ENCODE data around the gene UPK1A. TPM values are rescaled to one million over a fixed set of nuclear protein-coding genes. Genes with fewer than 3 reads are reported as not detected.

UPK1A gene
- total and polyA plus RNA-seq, 2 of the 8 experiments (the other 6 are each of a cell fraction or from before 2014, with no cell fraction given), result 0.56 to 9.9 TPM

DNA sequence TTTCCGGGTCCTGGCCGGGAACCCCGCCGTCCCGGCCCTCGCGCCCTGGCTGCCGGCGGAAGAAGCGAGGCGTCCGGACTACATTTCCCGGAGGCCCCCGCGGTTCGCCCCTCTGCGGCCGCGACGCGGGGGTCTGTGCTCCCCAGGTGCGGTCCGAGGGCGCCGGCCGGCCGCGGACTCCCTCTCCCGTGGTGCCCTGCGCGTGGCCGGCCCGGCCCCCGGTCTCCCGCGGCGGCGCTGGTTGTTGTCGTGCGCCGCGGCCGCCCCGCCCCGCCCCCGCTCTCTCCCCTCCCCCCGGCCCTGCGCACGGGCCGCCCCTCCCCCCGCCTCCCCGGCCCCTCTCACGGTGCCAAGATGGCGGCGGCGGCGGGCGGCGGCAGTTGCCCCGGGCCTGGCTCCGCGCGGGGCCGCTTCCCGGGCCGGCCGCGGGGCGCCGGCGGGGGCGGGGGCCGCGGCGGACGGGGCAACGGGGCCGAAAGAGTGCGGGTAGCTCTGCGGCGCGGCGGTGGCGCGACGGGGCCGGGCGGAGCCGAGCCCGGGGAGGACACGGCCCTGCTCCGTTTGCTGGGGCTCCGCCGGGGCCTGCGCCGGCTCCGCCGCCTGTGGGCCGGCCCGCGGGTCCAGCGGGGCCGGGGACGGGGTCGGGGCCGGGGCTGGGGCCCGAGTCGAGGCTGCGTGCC is 51.5 kb downstream of the UPK1A start, which contains the start of gene KMT2B:
Gene KMT2B, plus strand, starts transcription at position 339 of the 680 bp plus-strand sequence. Its CDS starts 16 bp downstream, at position 355.
- peaks cover 8% of the 10 kb centered on the region for H3K79me1 ChIP-seq (ENCODE audit: low read depth, low read length)
- peak within 1 kb of the TSS; percentile 96; the same call in 1 of the 2 replicates for H2BK5ac ChIP-seq (ENCODE audit: low read depth, low read length)
- H3K14ac ChIP-seq (ENCODE audit: insufficient read length), result no peak within 1 kb of the TSS
- peaks cover 11 to 12% of the 10 kb centered on the region in 2 experiments for H4K20me1 ChIP-seq (replicated peaks in 1 of 2; ENCODE audit: control insufficient read depth in 1 of 2, insufficient read depth in 2 of 2, low read length in 2 of 2)
- H3K4me1 ChIP-seq (replicated peaks in 1 of 4; ENCODE audit: control insufficient read depth in 3 of 4, insufficient read depth in 4 of 4, low read length in 3 of 4), result peaks cover 0 to 25% (median 17%) of the 10 kb centered on the region in 4 experiments; a peak in 6 of 7 replicates
- peak within 1 kb of the TSS; percentile 69 for H4K8ac ChIP-seq (ENCODE audit: extremely low read depth, insufficient read depth, low read length)
- WGBS, 2 experiments (ENCODE audit: extremely low coverage in 1 of 2, insufficient coverage in 1 of 2, insufficient read length in 1 of 2, insufficient replicate concordance in 2 of 2, low coverage in 1 of 2, low lambda C conversion rate in 2 of 2, missing lambda C conversion rate in 1 of 2), result 0% methylated on average over 7 of the region's 109 CpGs; no CpG with 5 or more reads in 1 of the 2 experiments
- ChIA-PET POLR2A (ENCODE audit: partially characterized antibody) (interaction anchor here (0.8 to 5.0 kb wide), 8 partner anchors 10 to 213 kb away, joined by 3 to 54 read pairs (median 4); no protein-coding TSS in a partner anchor), CTCF (ENCODE audit: partially characterized antibody) (interaction anchor here (11.8 kb wide), 1 partner anchor 20 kb away, joined by 80 read pairs; the partner anchor contains the start of gene IGFLR1)
- peak within 1 kb of the TSS; percentile 51 to 86 (median 64); a peak in 6 of 7 replicates for H3K9ac ChIP-seq (replicated peaks in 1 of 4; ENCODE audit: extremely low read depth in 1 of 4, low read depth in 3 of 4, low read length in 3 of 4)
- H3K4me2 ChIP-seq (ENCODE audit: insufficient read depth in 1 of 2, low read depth in 2 of 2, low read length in 2 of 2), result peak within 1 kb of the TSS; percentile 84 to 97
- DNase-seq (ENCODE audit: low read depth in 1 of 2, low spot score in 2 of 2) (peak in 1 of 2 experiments; percentile 94), FAIRE-seq (no peak)
- peak within 1 kb of the TSS; percentile 96 for H4K91ac ChIP-seq (replicated peaks; ENCODE audit: insufficient read length, low read length)
- H3K27ac ChIP-seq (ENCODE audit: low read depth, low read length), result peak within 1 kb of the TSS; percentile 79
- peak within 1 kb of the TSS; percentile 74 for H3K4ac ChIP-seq (replicated peaks; ENCODE audit: insufficient read length, low read depth, low read length)
- peak within 1 kb of the TSS; percentile 62; the same call in 1 of the 2 replicates for H2BK12ac ChIP-seq (ENCODE audit: low read depth, low read length)
- H2BK15ac ChIP-seq (ENCODE audit: low read length), result peak within 1 kb of the TSS; percentile 48; the same call in 1 of the 2 replicates
- peak within 1 kb of the TSS; percentile 94 for H3K18ac ChIP-seq (ENCODE audit: extremely low read depth, low read length)
- no peak within 1 kb of the TSS for H2BK20ac ChIP-seq (ENCODE audit: low read length)
- peak within 1 kb of the TSS; percentile 91 for H3K56ac ChIP-seq (replicated peaks; ENCODE audit: insufficient read length, low read depth, low read length)
- H3K36me3 ChIP-seq (ENCODE audit: control insufficient read depth in 2 of 4, insufficient read depth in 4 of 4, low read length in 3 of 4), result peaks cover 6 to 22% (median 10%) of the 10 kb centered on the region in 4 experiments; a peak in 7 of 8 replicates
- no peak within 1 kb of the TSS for H3K23ac ChIP-seq (ENCODE audit: insufficient read length)
- H3K4me3 ChIP-seq (ENCODE audit: extremely low read depth in 1 of 4, insufficient read depth in 2 of 4, low read depth in 3 of 4, low read length in 4 of 4), result peak within 1 kb of the TSS; percentile 70 to 89 (median 87)
- peaks cover 13% of the 10 kb centered on the region for H3K23me2 ChIP-seq (ENCODE audit: low read depth, low read length)
- H3K27me3 ChIP-seq (replicated peaks in 1 of 4; ENCODE audit: control insufficient read depth in 3 of 4, extremely low read depth in 1 of 4, insufficient read depth in 3 of 4, low read length in 3 of 4), result no peaks in the 10 kb centered on the region
- H2AFZ ChIP-seq (ENCODE audit: low read length), result peak within 1 kb of the TSS; percentile 15; the same call in 1 of the 2 replicates
- peak within 1 kb of the TSS; percentile 50 for H4K5ac ChIP-seq (ENCODE audit: insufficient read length, low read depth, low read length)
- TF ChIP-seq YY1 (IDR thresholded peaks at IDR 0.05; ENCODE audit: low read depth, low read length) (peak; percentile 15; the same call in 1 of the 2 replicates), CREB1 (IDR thresholded peaks at IDR 0.05) (peak; percentile 87), PHF8 (conservative IDR thresholded peaks at IDR 0.05; ENCODE audit: low read depth, low read length) (no peak), KDM4A (IDR thresholded peaks at IDR 0.05; ENCODE audit: low read depth, low read length, severe bottlenecking) (no peak), CHD2 (IDR thresholded peaks at IDR 0.05; ENCODE audit: low read length) (no peak; the same call in 1 of the 2 replicates), POLR2A (IDR thresholded peaks at IDR 0.05; ENCODE audit: control extremely low read depth in 1 of 2, low read depth in 2 of 2, low read length in 2 of 2) (no peak), SUZ12 (IDR thresholded peaks at IDR 0.05; ENCODE audit: low read length) (no peak), SRF (IDR thresholded peaks at IDR 0.05; ENCODE audit: low read depth, low read length) (peak; percentile 24; the same call in 1 of the 2 replicates), RXRA (IDR thresholded peaks at IDR 0.05; ENCODE audit: insufficient read depth, low read depth, low read length) (no peak), TAF1 (IDR thresholded peaks at IDR 0.05; ENCODE audit: low read depth, low read length) (0 out of 2 replicates have a peak, but pooled peaks have one; percentile 41), RAD21 (IDR thresholded peaks at IDR 0.05 in 1 of 2, conservative IDR thresholded peaks at IDR 0.05 in 1 of 2; ENCODE audit: low read depth in 2 of 2, low read length in 2 of 2) (no peak)
- no peaks in the 10 kb centered on the region for H3K9me3 ChIP-seq (ENCODE audit: insufficient read depth in 2 of 2, low read depth in 1 of 2, low read length in 1 of 2)
- peaks cover 0 to 20% of the 10 kb centered on the region in 2 experiments; a peak in 3 of 4 replicates for H3K79me2 ChIP-seq (ENCODE audit: control insufficient read depth in 1 of 2, insufficient read depth in 2 of 2, low read length in 2 of 2)
- H2AK5ac ChIP-seq (ENCODE audit: low read depth, low read length), result no peak within 1 kb of the TSS
- H2BK120ac ChIP-seq (replicated peaks; ENCODE audit: low read depth, low read length), result no peak within 1 kb of the TSS

Data from H1 (cell line).